Lung microvascular endothelial cell (primary cell): ENCODE measurements around the gene TESK2. TPM values are rescaled to one million over a fixed set of nuclear protein-coding genes. Genes with fewer than 3 reads are reported as not detected.
"Not testable (repeated sequence)": the region's sequence is repeated elsewhere in the genome, so short reads cannot be mapped to it uniquely, and the experiment has no call there.

Experiments used
- DNase-seq, 2 donors: peaks; one replicate each; pipeline versions ENCODE4 v3.0.0 to v3.0.0-alpha.2; 2010; ENCODE audit warnings: low read depth in 2 of 2
- total RNA-seq: library from RNA; depleted of rRNA; stranded (reverse); fragments of >200 nt; gene quantifications from 2 replicates; pipeline ENCODE4 v1.2.1, GENCODE V29; 2014

TESK2 gene
- total RNA-seq, 1 donor from 2014 or later: 4.6 TPM

DNA sequence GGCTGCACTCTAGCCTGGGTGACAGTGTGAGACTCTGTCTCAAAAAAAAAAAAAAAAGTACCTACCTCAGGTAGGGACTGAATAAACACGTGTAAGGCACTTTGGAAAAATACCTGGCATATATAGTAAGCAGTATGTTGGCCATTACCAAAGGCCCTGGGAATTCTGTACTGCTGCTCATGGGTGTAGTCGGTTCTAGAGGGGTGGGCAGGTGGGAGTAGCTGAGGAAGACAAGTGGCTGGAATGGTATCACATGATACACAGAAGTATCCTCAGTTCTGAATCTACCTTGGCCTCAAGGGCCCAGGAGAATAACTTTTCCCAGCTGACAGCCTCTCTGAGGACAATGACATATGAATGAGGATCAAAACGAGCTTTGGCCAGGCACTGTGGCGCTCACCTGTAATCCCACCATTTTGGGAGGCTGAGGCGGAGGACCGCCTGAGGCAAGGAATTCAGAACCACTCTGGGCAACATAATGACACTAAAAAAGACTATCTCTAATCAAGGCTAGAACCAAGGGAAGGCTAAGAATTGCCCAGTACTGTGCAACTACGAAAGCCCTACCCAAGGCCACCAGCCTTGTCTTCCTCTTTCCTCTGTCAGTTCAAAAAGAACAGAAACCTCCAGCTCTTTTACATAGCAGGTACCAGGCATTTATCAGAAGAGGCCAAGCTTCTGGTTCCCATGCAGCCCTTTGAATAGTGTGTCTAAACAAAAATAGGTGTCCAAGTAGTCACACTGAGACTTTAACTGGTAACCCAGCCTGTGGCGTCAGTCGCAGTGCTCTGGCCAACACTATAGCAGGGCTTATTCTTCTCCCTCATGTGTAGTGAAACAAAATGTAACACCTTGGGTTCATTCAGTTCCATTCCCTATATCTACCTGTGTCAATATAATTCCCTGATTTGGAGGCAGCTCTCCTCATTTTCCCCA is 19.3 kb upstream of the TESK2 start:
- DNase-seq: no peak

DNA sequence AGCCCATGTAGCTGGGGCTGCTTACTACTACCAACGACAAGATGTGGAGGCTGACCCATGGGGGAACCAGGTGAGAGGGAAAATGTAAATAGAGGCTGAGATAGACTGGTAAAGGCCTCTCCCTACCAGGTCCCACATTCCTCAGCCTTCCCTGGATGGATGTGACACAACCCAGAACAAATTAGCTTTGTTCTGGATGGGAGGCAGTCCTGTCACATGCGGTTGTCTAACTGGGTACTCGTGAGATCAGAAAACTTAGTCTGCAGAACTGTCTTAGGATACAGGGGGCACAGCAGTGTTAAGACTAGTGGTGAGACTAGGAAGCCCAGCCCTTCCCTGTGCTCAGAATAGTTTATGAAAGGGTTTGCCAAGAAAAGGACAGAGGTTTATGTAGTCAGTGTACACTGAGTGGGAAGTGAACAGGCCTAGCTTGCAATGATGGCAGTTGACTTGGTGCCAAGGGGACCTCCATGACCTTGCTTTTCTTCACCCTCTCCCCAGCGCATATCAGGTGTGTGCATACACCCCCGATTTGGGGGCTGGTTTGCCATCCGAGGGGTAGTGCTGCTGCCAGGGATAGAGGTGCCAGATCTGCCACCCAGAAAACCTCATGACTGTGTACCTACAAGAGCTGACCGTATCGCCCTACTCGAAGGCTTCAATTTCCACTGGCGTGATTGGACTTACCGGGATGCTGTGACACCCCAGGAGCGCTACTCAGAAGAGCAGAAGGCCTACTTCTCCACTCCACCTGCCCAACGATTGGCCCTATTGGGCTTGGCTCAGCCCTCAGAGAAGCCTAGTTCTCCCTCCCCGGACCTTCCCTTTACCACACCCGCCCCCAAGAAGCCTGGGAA is 17.6 kb upstream of the TESK2 start:
- peak in 1 of 2 donors; percentile 19 for DNase-seq

DNA sequence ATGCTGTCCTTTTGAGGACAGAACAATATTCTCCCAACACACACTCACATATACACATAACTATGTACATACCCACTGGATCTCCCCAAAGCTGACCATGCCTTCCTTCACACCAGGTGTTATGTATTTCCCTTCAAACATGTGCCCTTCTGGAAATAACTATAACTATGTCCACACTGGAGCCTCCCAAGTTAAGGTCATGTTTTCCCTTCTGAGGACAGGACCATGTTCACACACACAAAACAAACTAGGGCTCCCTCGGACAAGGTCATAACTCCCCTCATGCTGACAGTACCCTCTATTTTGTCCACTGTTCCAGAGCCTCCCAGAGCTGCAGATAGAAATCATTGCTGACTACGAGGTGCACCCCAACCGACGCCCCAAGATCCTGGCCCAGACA is 16.9 kb upstream of the TESK2 start:
- no peak for DNase-seq

DNA sequence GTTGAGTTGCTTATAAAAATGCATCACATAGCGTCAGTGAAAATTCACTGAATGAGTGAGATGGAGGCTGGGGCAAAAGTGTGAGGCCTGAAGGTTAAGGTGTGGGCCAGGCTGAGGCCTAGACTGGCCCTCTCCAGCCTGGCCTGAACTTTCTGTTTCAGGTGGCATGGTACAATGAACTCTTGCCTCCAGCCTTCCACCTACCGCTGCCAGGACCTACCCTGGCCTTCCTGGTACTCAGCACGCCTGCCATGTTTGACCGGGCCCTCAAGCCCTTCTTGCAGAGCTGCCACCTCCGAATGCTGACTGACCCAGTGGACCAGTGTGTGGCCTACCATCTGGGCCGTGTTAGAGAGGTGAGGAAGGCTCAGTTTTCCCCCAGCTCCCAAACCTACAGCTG is 16.2 kb upstream of the TESK2 start:
- DNase-seq: no peak

DNA sequence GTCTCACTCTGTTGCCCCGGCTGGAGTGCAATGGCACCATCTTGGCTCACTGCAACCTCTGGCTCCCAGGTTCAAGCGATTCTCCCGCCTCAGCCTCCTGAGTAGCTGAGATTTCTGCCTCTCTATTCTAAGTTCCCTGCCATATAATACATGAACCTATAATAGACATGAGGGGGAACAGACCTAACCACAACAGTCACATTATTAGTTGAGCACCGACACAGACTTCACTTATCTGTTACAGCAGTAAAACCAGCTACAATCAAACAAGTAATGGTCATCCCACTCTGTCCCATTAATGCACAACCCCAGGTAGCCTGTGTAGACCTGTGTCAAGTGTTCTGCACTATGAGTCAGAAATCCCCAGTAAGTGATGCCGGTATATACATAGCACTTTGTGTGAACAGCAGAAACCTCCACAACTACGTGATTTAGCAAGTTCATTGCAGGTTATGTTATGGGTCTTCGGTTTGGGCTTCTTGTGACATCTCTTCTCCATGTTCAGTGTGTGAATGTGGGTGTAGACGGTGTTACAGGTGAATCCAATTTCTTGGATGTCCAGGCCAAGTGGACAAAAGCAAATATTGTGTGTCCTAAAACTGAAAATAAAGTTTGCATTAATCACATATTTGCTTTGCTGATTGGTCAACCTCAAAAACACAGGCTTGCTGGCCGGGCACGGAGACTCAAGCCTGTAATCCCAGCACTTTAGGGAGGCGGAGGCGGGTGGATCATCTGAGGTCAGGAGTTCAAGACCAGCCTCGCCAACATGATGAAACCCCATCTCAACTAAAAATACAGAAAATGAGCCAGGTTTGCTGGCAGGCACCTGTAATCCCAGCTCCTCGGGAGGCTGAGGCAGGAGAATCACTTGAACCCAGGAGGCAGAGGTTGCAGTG is 12.7 kb upstream of the TESK2 start:
- DNase-seq: no peak

DNA sequence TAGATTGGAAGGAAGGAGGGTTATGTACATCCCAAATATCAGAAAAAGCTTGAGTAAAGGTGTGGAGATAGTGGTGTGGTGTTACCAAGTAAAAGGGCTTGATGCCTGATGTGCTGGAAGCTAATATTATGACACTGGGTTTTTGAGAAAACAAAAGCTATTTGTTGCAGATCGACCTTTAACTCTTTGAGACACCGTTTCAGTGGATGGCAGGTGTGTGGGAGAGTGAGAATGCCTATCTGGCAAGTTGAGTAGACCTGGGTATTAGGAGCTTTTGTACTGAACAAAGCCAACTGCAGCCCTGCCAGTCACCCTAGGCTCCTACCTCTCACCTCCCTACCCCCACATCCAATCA is 10.5 kb upstream of the TESK2 start:
- no peak for DNase-seq

DNA sequence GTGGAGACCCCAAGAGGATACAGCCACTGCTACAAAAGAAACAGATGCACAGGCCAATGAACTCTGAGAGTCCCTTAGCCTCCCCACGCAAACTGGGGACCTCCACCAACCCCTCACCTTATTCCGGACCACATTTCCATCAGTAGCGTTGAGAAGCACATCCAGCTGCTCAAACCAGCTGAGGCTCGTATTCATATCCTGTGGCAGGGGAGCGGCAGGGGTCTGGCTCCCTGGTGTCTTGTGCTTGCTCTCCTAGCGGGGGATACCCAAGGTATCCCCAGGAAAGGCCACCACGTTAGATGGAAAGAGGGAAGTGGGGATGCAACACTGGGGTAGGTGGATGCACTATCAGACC is 8.4 kb upstream of the TESK2 start:
- no peak for DNase-seq

DNA sequence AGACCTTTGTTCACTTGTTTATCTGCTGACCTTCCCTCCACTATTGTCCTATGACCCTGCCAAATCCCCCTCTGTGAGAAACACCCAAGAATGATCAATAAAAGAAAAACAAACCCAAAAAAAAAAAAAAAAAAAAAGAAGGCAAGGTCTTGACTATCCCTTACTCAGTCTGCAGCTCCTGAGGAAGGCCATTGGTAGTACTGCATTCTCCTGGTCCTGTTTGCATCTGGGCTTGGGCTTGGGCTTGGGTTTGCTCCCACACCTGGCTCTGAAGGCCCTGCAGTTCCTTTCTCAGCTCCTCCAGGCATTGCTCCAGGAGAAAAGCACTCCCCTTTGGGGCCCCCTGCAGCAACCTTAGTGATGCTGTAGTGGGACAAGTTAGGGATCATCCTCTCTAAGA is 7.3 kb upstream of the TESK2 start:
- no peak for DNase-seq

DNA sequence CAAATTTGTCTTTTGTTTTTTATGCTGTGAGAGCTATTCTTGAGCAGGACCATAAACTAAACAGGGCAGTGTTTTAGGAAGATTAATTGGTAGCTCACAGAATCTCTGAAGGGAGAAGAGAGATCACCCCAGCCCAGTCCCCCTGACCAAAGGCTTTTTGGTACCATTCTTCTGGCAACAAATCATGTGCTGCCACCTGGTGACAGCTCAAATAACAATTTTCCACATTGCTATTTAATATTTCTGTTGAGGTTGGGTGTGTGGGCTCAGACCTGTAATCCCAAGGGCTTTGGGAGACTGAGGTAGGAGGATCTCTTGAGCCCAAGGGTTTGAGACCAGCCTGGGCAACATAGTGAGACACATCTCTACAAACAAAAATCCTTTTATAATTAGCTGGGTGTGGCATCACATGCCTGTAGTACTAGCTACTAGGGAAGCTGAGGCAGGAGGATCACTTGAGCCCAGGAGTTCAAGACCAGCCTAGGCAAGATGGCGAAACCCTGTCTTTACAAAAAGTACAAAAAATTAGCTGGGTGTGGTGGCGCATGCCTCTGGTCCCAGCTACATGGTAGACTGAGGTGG is 2.2 kb upstream of the TESK2 start:
- DNase-seq: peak; percentile 68 to 84

DNA sequence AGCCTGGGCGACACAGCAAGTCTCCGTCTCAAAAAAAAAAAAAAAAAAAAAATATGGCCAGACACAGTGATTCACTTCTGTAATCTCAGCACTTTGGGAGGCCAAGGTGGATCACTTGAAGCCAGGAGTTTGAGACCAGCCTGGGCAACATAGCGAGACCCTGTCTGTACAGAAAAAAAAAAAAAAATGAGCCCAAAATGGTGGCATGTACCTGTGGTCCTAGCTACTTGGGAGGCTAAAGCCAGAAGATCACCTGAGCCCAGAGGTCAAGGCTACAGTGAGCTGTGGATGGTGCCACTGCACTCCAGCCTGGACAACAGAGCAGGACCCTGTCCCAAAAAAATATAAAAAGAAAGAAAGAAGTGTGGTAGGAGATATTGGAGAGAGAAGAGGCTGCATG is 1.7 kb upstream of the TESK2 start:
- DNase-seq: no peak

DNA sequence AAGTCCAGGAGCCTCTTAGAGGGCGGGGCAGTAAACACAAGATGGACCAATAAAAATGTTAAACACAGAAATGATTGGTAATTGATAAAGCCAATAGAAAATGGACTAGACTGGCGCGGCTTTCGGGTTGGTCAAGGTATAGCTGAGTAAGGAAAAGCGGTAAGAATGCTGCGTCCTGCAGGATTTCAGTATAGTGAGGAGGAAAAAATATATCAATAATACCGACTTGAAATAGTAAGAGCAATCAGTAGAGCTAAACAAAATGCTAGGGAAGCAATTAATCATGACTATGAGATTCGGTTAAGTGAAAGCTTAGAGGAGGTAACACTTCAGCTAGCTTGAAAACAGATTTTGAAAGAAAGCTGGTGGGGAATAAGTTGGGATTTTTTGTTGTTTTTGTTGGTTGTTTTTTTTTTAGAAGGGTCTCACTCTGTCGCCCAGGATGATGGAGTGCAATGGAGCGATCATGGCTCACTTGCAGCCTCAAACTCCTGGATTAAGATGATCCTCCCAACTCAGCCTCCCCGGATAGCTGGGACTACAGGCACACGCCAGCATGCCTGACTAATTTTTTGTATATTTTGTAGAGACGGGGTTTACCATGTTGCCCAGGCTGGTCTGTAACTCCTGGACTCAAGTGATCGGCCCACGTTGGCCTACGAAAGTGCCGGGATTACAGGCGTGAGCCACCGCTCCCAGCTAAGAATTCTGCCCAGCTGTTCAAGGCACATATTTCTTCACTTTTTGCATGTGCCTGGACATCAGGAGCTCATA is 711 bp upstream of the TESK2 start:
- DNase-seq: no peak

DNA sequence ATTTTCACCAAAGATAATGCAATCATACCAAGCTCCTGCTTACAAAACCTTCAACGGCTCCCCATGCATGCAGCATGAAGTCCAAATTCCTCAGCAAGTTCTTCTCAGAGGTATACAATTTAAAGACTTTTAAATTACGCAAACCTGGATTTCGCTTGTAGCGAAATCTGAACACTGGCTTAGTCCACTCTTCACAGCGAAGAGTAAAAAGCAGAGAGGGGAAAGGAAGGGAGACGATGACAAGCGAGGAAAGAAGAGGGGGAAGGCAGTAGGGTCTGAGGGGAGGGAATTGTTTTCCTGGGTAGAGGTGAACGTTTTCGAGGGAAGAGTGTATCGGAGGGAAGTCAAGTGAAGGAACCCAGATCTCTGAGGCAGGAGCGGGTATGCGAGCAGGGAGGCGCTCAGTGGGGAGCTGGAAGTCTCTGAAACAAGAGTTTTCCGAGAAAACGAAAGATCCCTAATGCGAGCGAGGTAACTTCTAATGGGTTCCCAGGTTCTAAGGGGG is 790 bp downstream of the TESK2 start:
- no peak for DNase-seq

DNA sequence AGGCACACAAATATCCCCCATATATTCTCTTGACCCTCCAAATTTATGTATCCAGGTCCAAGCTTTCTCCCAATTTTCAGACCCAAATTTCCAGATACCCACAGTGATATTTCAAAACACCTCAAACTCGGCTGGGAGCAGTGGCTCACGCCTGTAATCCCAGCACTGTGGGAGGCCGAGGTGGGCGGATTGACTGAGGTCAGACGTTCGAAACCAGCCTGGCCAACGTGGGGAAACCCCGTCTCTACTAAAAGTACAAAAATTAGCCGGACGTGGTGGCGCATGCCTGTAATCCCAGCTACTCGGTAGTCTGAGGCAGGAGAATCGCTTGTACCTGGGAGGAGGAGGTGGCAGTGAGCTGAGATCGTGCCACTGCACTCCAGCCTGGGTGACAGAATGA is 1.6 kb downstream of the TESK2 start:
- not testable (repeated sequence) for DNase-seq

DNA sequence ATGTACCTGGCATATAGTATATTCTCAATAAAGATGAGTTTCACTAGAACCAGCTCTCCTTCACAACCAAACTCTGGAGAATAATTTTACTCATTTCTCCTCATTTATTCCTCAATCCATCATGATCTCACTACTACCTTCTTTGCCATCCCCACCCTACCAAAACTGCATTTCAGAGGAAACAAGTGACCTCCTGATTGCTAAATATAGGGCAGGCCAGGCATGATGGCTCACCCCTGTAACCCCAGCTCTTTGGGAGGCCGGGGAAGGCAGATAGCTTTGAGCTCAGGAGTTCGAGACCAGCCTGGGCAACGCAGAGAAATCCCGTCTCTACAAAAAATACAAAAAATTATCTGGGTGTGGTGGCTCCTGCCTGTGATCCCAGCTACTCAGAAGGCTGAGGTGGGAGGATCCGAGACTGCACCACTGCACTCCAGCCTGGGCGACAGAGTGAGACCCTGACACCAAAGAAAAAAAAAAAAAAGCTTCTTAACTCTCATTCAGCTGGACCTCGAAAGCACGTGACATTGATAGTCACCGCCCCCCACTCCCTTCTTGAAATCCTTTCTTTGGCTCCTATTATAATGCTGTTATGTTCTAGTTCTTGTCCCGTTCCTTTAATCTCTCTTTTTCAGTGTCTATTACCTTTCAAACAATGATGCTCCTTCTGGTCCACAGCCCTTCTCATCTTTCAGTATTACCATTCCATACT is 2.1 kb downstream of the TESK2 start:
- DNase-seq: no peak

DNA sequence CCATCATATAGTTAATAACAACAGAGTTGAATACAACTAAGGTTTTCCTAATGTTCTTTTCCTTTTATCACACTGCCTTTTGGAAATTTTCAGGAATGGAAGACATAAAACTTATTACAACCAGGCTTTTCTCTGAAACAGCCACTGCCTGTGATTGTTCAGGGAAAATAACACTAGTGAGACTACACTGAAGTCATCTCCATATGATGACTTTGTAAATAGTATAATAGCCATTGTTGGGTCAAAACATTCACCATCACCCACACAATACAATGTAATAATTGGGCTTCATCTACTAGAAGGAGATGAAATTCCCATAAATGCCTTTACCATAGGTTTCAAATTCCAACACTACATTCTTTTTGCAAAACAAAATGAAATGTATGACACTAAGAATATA is 5.0 kb downstream of the TESK2 start:
- DNase-seq: no peak

DNA sequence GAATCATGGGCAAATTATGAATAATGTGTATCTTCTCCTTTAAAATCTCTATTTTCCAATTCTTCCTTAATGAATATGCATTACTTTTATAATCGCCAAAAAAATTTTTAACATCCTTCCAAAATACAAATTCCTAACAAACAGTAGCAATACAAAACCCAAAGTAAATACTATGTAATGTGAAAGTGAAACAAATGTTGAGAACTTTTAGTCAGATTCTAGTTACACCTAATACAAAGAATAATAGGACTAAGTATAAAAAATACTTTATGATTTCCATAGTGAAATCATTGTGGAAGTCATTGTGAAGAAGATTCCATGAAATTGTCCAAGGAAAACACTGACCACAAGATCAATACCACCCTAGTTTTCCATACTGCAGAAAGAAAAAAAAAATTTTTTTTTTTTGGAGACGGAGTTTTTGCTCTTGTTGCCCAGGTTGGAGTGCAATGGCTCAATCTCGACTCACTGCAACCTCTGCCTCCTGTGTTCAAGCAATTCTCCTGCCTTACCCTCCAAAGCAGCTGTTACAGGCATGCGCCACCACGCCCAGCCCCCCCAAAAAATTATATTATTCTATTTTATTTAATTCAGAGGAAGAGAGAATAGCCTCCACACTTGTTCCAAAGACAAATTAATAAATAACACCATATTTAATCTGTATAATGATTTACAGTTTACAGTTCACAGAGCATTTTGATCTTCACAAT is 11.8 kb downstream of the TESK2 start:
- peak in 1 of 2 donors; percentile 52 for DNase-seq

DNA sequence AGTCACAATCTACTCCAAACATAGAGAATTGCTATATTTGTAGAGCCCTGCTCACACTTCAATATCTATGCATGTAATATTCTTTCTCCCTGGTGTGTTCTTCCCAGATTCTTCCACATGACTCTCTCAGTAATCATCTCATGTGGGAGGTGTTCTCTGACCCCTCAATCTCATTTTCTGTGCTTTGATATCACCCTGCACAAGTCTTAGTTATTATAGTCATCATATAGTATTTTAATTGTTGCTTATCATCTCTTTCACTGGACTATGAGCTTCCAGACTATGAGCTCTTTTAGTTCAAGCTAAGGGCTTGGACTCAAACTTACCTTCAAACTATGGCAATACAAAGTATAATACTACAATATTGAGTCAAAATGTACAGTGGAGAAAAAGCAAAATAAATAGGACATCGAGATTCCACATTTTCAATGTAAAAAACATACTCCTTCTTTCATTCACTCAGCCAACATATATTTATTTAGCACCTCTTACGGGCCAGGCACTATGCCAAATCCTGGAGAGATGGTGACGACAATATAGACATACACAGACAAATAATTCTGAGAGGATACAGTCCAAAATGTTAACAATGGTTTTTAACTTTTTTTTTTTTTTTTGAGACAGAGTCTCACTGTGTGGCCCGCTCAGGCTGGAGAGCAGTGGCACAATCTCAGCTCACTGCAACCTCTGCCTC is 12.7 kb downstream of the TESK2 start:
- peak in 1 of 2 donors; percentile 47 for DNase-seq

DNA sequence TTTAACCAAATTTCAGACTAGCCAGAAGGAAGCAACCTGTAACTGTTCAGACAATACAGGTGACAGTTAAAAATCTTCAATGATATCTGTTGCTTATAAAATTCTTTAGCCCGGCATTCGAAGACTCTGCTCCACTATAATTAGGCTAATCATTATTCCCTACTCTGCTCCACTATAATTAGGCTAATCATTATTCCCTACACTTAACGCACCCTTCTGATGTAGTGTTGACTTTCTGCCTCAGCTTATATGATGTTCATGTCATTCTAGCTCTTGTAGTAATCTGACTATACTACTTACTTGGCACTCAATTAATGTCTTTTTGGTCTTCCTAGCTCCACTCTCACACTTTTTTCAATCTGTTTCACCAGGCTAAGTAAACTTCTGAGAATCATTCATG is 13.3 kb downstream of the TESK2 start:
- no peak for DNase-seq
